BJ (cell line): ENCODE results near the gene BRAP. TPM values are rescaled to one million over a fixed set of nuclear protein-coding genes. Genes with fewer than 3 reads are reported as not detected.
A peak's percentile ranks its signal among the peaks of the same experiment; 100 is the strongest.

ENCODE experiments used
- CTCF ChIA-PET: fragments of 350-600 bp; formaldehyde crosslinking; extraction: SDS; loops from one replicate; lab custom pipeline; 2021; ENCODE audit warnings: antibody characterized with exemption, inconsistent platforms; lab: Yijun Ruan, JAX
- POLR2A ChIA-PET: fragments of 300-600 bp; sonication (Branson Sonifier 250); formaldehyde crosslinking; extraction: SDS; loops from one replicate; lab custom pipeline; 2021; ENCODE audit warnings: antibody characterized with exemption; lab: Charles Lee
- DNase-seq: peaks from one replicate; pipeline ENCODE4 v3.0.0-alpha.2; 2011; ENCODE audit warnings: low read depth
- H3K27me3 ChIP-seq: 2 replicates; pipeline ENCODE4 v1.6.0; 2011; ENCODE audit warnings: low read length; ENCODE audit not compliant: control insufficient read depth, insufficient read depth
- H3K36me3 ChIP-seq: 2 replicates; pipeline ENCODE4 v1.5.1; 2011; ENCODE audit warnings: low read length; ENCODE audit not compliant: control insufficient read depth, insufficient read depth
- H3K4me3 ChIP-seq: 2 replicates; pipeline ENCODE4 v1.5.1; 2011; ENCODE audit warnings: low read depth, mild to moderate bottlenecking, control low read depth, low read length
- CTCF ChIP-seq: IDR thresholded peaks from 2 replicates; pipeline ENCODE4 v1.5.1; 2011; ENCODE audit warnings: low read depth, mild to moderate bottlenecking, control low read depth, inconsistent platforms, low read length, moderate library complexity; ENCODE audit not compliant: insufficient read depth
- polyA plus RNA-seq: library from polyadenylated mRNA; depleted of rRNA; stranded (reverse); fragments of >200 nt; gene quantifications from 2 replicates; pipeline ENCODE4 v1.2.3, GENCODE V29; 2011

Gene BRAP
- polyA plus RNA-seq, 1 experiment: 15.8 TPM

GRCh38 chr12:111693818-111694217 lies 8.1 kb upstream of the BRAP start:
- Histone ChIP-seq H3K4me3 (no peak overlapping the region), H3K36me3 (peaks cover 13% of the 10 kb centered on the region), H3K27me3 (no peaks in the 10 kb centered on the region)
- DNase-seq: no peak
- ChIA-PET CTCF (interaction anchor here (1.3 to 1.5 kb wide), 2 partner anchors 9 to 297 kb away, joined by 3 to 4 read pairs; no protein-coding TSS in a partner anchor), POLR2A (interaction anchor here (0.6 kb wide), 1 partner anchor 82 kb away, joined by 3 read pairs; no protein-coding TSS in a partner anchor)
- TF ChIP-seq CTCF: no peak

DNA sequence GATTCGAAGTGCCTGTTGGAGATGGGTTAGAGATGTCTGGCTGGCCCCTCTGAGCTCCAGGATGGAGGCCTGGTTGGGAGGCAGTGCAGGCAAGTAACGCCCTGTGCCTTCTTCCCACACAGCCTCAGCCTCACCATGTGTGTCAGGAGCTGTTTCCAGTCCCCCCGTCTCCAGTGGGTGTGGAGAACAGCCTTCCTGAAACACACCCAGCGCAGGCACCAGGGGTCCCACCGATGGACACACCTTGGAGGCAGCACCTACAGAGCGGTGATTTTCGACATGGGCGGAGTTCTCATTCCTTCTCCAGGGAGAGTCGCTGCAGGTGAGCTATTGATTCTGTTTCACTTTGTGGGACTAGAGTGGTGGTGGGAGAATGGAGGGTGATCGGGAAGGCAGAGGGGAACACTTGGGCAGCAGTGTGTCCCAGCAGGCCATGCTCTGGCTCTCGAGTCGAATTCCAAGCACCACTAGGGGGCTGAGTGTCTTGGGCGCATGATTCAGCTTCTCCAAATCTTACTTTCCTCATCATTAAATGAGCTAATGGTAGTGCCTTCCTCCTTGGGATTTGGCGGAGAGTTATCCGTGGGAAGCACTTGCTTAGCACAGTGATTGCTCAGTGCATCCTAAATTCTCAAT lies 6.9 kb upstream of the BRAP start:
- Histone ChIP-seq H3K27me3 (no peaks in the 10 kb centered on the region), H3K36me3 (peaks cover 12% of the 10 kb centered on the region), H3K4me3 (no peak overlapping the region)
- peak; percentile 28; the same call in 1 of the 2 replicates for TF ChIP-seq CTCF
- ChIA-PET CTCF (interaction anchor here (0.6 to 1.5 kb wide), 3 partner anchors 10 to 295 kb away, joined by 3 to 4 read pairs (median 3); no protein-coding TSS in a partner anchor), POLR2A (interaction anchor here (0.6 kb wide), 1 partner anchor 45 kb away, joined by 3 read pairs; no protein-coding TSS in a partner anchor)
- no peak for DNase-seq

- POLR2A ChIA-PET: no interaction called here
- CTCF ChIA-PET: no interaction called here
Measured at GRCh38 chr12:111691262-111691661, 5.5 kb upstream of the BRAP start.

DNA sequence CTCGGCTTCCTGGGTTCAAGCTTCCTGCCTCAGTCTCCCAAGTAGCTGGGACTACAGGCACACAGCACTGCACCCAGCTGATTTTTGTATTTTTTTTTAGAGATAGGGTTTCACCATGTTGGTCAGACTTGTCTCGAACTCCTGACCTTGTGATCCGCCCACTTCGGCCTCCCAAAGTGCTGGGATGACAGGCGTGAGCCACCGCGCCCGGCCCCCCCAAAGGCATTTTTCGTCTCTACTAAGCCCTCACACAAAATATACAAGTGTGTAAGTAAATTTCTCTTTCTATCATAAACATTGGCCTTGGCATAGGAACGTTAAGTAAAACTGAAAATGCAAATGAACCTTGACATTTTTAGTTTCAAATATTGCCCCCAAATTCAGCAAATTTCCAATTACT lies 2.2 kb upstream of the BRAP start:
- ChIA-PET POLR2A (no interaction called here), CTCF (no interaction called here)
- TF ChIP-seq CTCF: no peak
- no peak for DNase-seq
- peaks cover 8% of the 10 kb centered on the region for H3K36me3 ChIP-seq
- no peak overlapping the region for H3K4me3 ChIP-seq
- H3K27me3 ChIP-seq: no peaks in the 10 kb centered on the region

More at GRCh38 chr12:111691262-111691661, 5.5 kb upstream of the BRAP start:
- DNase-seq: no peak
- peaks cover 12% of the 10 kb centered on the region for H3K36me3 ChIP-seq
- no peaks in the 10 kb centered on the region for H3K27me3 ChIP-seq
- no peak overlapping the region for H3K4me3 ChIP-seq
- TF ChIP-seq CTCF: no peak

DNA sequence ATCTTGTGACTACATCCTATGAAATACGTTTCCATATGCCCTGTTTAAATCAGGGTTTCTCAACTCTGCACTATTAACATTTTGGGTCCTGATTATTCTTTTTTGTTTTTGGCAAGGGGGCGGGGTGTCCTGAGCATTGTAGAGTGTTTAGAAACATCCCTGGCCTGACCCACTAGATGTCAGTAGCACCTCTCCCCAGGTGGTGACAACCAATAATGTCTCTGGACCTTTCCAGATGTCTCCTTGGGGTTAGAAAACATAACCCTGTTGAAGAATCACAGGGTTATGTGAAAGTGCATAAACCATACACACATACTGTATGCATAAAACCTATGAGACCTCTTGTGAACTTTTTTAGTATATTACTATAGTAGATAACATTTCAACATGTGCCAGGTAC lies 1.5 kb upstream of the BRAP start:
- Histone ChIP-seq H3K4me3 (no peak overlapping the region), H3K36me3 (peaks cover 3% of the 10 kb centered on the region), H3K27me3 (no peaks in the 10 kb centered on the region)
- no peak for TF ChIP-seq CTCF
- CTCF ChIA-PET: no interaction called here
- no peak for DNase-seq
- POLR2A ChIA-PET: no interaction called here
